Astrocyte (in vitro differentiated cells and primary cell): ENCODE measurements around the gene MYO1F. TPM values are rescaled to one million over a fixed set of nuclear protein-coding genes. Genes with fewer than 3 reads are reported as not detected.

Source experiments
- DNase-seq: peaks from one replicate; pipeline ENCODE4 v3.0.0-alpha.2; 2010; ENCODE audit warnings: low read depth
- FAIRE-seq: peaks from 2 replicates; lab custom pipeline; 2011; peaks lifted over from hg19 to GRCh38; lab: Jason Lieb, UNC
- H2AFZ ChIP-seq: 2 replicates; pipeline ENCODE4 v1.6.0; 2012; ENCODE audit warnings: low read depth, low read length, inconsistent platforms
- H3K27ac ChIP-seq: 2 replicates; pipeline ENCODE4 v1.5.1; 2011; ENCODE audit warnings: low read depth, low read length, inconsistent platforms
- H3K27me3 ChIP-seq: 2 replicates; pipeline ENCODE4 v1.6.0; 2011; ENCODE audit warnings: low read length, inconsistent platforms; ENCODE audit not compliant: insufficient read depth
- H3K36me3 ChIP-seq: 2 replicates; pipeline ENCODE4 v1.5.1; 2011; ENCODE audit warnings: low read length, inconsistent platforms; ENCODE audit not compliant: insufficient read depth
- H3K4me1 ChIP-seq: 2 replicates; pipeline ENCODE4 v1.5.1; 2011; ENCODE audit warnings: low read length, inconsistent platforms; ENCODE audit not compliant: insufficient read depth
- H3K4me2 ChIP-seq: 2 replicates; pipeline ENCODE4 v1.6.0; 2012; ENCODE audit warnings: low read length, inconsistent platforms
- H3K4me3 ChIP-seq: 2 replicates; pipeline ENCODE4 v1.5.1; 2011; ENCODE audit warnings: low read depth, mild to moderate bottlenecking, low read length, inconsistent platforms; ENCODE audit not compliant: insufficient read depth
- H3K79me2 ChIP-seq: 2 replicates; pipeline ENCODE4 v1.6.0; 2012; ENCODE audit warnings: mild to moderate bottlenecking, low read length, inconsistent platforms; ENCODE audit not compliant: insufficient read depth
- H3K9ac ChIP-seq: 2 replicates; pipeline ENCODE4 v1.6.0; 2012; ENCODE audit warnings: mild to moderate bottlenecking, low read length, inconsistent platforms
- H3K9me3 ChIP-seq: 2 replicates; pipeline ENCODE4 v1.5.1; 2012; ENCODE audit warnings: low read depth, mild to moderate bottlenecking, low read length, inconsistent platforms; ENCODE audit not compliant: insufficient read depth
- H4K20me1 ChIP-seq: 2 replicates; pipeline ENCODE4 v1.6.0; 2012; ENCODE audit warnings: low read length, inconsistent platforms; ENCODE audit not compliant: insufficient read depth
- H3K27ac Mint-ChIP-seq: one replicate; pipeline ENCODE4 v1.8.0; 2021; ENCODE audit warnings: mild to moderate bottlenecking, mixed read lengths; ENCODE audit not compliant: unreplicated experiment
- H3K27me3 Mint-ChIP-seq: one replicate; pipeline ENCODE4 v1.8.0; 2021; ENCODE audit warnings: low read depth, mixed read lengths; ENCODE audit not compliant: unreplicated experiment
- H3K36me3 Mint-ChIP-seq: one replicate; pipeline ENCODE4 v1.8.0; 2021; ENCODE audit warnings: low read depth, mixed read lengths; ENCODE audit not compliant: unreplicated experiment
- H3K4me1 Mint-ChIP-seq: one replicate; pipeline ENCODE4 v1.8.0; 2021; ENCODE audit warnings: low read depth, mixed read lengths; ENCODE audit not compliant: unreplicated experiment
- H3K4me3 Mint-ChIP-seq: one replicate; pipeline ENCODE4 v1.8.0; 2021; ENCODE audit warnings: mild to moderate bottlenecking, moderate library complexity, mixed read lengths; ENCODE audit not compliant: unreplicated experiment
- H3K9me3 Mint-ChIP-seq: one replicate; pipeline ENCODE4 v1.8.0; 2021; ENCODE audit warnings: mild to moderate bottlenecking, mixed read lengths; ENCODE audit not compliant: unreplicated experiment
- CTCF ChIP-seq: IDR thresholded peaks from 2 replicates; pipeline ENCODE4 v1.5.1; 2011; ENCODE audit warnings: low read depth, mild to moderate bottlenecking, inconsistent platforms, low read length, moderate library complexity; ENCODE audit not compliant: insufficient read depth
- EZH2 ChIP-seq: IDR thresholded peaks from 2 replicates; pipeline ENCODE4 v1.6.1; 2012; ENCODE audit warnings: mild to moderate bottlenecking, low read length, inconsistent platforms; ENCODE audit not compliant: insufficient read depth
- total RNA-seq: library from RNA; stranded (reverse); gene quantifications from 2 replicates; pipeline ENCODE4 v1.2.1, GENCODE V29; 2021

Gene MYO1F
- total RNA-seq, 1 donor from 2014 or later = 0.23 TPM

DNA sequence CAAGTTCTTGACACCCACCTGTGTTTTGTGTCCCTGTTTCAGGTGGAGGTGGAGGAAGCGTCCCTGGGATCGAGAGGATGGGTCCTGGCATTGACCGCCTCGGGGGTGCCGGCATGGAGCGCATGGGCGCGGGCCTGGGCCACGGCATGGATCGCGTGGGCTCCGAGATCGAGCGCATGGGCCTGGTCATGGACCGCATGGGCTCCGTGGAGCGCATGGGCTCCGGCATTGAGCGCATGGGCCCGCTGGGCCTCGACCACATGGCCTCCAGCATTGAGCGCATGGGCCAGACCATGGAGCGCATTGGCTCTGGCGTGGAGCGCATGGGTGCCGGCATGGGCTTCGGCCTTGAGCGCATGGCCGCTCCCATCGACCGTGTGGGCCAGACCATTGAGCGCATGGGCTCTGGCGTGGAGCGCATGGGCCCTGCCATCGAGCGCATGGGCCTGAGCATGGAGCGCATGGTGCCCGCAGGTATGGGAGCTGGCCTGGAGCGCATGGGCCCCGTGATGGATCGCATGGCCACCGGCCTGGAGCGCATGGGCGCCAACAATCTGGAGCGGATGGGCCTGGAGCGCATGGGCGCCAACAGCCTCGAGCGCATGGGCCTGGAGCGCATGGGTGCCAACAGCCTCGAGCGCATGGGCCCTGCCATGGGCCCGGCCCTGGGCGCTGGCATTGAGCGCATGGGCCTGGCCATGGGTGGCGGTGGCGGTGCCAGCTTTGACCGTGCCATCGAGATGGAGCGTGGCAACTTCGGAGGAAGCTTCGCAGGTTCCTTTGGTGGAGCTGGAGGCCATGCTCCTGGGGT is 91.5 kb downstream of the MYO1F start:
- TF ChIP-seq CTCF (no peak), EZH2 (no peak)
- DNase-seq = no peak
- Histone ChIP-seq H3K4me2 (no peak overlapping the region), H4K20me1 (peaks cover 83% of the 10 kb centered on the region), H3K36me3 (peaks cover 33% of the 10 kb centered on the region), H3K27me3 (no peaks in the 10 kb centered on the region), H3K79me2 (peaks cover 49% of the 10 kb centered on the region), H3K4me1 (no peaks in the 10 kb centered on the region), H3K27ac (no peak overlapping the region), H3K9ac (no peak overlapping the region), H3K4me3 (no peak overlapping the region), H2AFZ (no peak overlapping the region), H3K9me3 (no peaks in the 10 kb centered on the region)
- Mint-ChIP-seq H3K27me3 (no peaks in the 10 kb centered on the region), H3K4me3 (no peak overlapping the region), H3K27ac (no peak overlapping the region), H3K9me3 (no peaks in the 10 kb centered on the region), H3K4me1 (peaks cover 7% of the 10 kb centered on the region), H3K36me3 (peaks cover 27% of the 10 kb centered on the region)
- FAIRE-seq = no peak

- H3K27ac Mint-ChIP-seq = no peak overlapping the region
Observed at GRCh38 chr19:8484331-8484894, 92.8 kb downstream of the MYO1F start.

More at GRCh38 chr19:8484331-8484894, 92.8 kb downstream of the MYO1F start:
- Histone ChIP-seq H2AFZ (no peak overlapping the region), H3K79me2 (peaks cover 59% of the 10 kb centered on the region), H3K9me3 (no peaks in the 10 kb centered on the region), H4K20me1 (peaks cover 90% of the 10 kb centered on the region), H3K27ac (no peak overlapping the region), H3K4me1 (no peaks in the 10 kb centered on the region), H3K9ac (no peak overlapping the region), H3K36me3 (peaks cover 33% of the 10 kb centered on the region), H3K4me3 (no peak overlapping the region), H3K27me3 (no peaks in the 10 kb centered on the region), H3K4me2 (no peak overlapping the region)
- H3K27me3 Mint-ChIP-seq = no peaks in the 10 kb centered on the region
- FAIRE-seq (no peak), DNase-seq (no peak)
- TF ChIP-seq CTCF (no peak), EZH2 (no peak)
- H3K36me3 Mint-ChIP-seq = peaks cover 27% of the 10 kb centered on the region
- H3K9me3 Mint-ChIP-seq = no peaks in the 10 kb centered on the region
- peaks cover 7% of the 10 kb centered on the region for H3K4me1 Mint-ChIP-seq
- H3K4me3 Mint-ChIP-seq = no peak overlapping the region
